CD4-positive, CD25-positive, alpha-beta regulatory T cell (primary cell): ENCODE data around the gene ARL14EP. TPM values are rescaled to one million over a fixed set of nuclear protein-coding genes. Genes with fewer than 3 reads are reported as not detected.

Experiments used
- ATAC-seq, 2 donors: fragments of 150-1000 bp; cut with Tn5 transposase; one replicate each; pipeline ENCODE4 v1.10.0; 2021; ENCODE audit warnings: low read depth in 2 of 2, moderate number of reproducible peaks in 2 of 2, moderate library complexity in 1 of 2
- DNase-seq, 3 donors: peaks; one replicate each; pipeline versions ENCODE4 v3.0.0 to v3.0.0-alpha.2; 2012 to 2022; ENCODE audit warnings: mixed read lengths in 1 of 3
- H3K27ac ChIP-seq: one replicate; pipeline ENCODE4 v1.7.0; 2013; ENCODE audit warnings: mild to moderate bottlenecking, low read length; ENCODE audit not compliant: insufficient read depth, poor library complexity, severe bottlenecking
- H3K27me3 ChIP-seq: one replicate; pipeline ENCODE4 v1.7.0; 2013; ENCODE audit warnings: low read length; ENCODE audit not compliant: control insufficient read depth, insufficient read depth
- H3K36me3 ChIP-seq: one replicate; pipeline ENCODE4 v1.7.0; 2013; ENCODE audit warnings: mild to moderate bottlenecking, low read length, moderate library complexity; ENCODE audit not compliant: control insufficient read depth, insufficient read depth
- H3K4me1 ChIP-seq: 2 replicates; pipeline ENCODE4 v1.7.0; 2013; ENCODE audit warnings: mild to moderate bottlenecking, low read length; ENCODE audit not compliant: insufficient read depth, control insufficient read depth, poor library complexity, severe bottlenecking
- H3K4me3 ChIP-seq: one replicate; pipeline ENCODE4 v1.7.0; 2013; ENCODE audit warnings: low read depth, mild to moderate bottlenecking, low read length, moderate library complexity
- H3K9me3 ChIP-seq, 2 experiments: 1 replicate in 1 of 2; 2 replicates in 1 of 2; pipeline ENCODE4 v1.7.0; 2013; ENCODE audit warnings: low read length in 2 of 2, mild to moderate bottlenecking in 1 of 2, moderate library complexity in 1 of 2; ENCODE audit not compliant: control insufficient read depth in 2 of 2
- H3K27ac Mint-ChIP-seq, 3 donors: one replicate each; pipeline ENCODE4 v1.8.0; 2020 to 2022; ENCODE audit warnings: mild to moderate bottlenecking in 3 of 3, mixed read lengths in 3 of 3, moderate library complexity in 2 of 3
- H3K27me3 Mint-ChIP-seq: one replicate; pipeline ENCODE4 v1.8.0; 2022; ENCODE audit warnings: mild to moderate bottlenecking, mixed read lengths
- H3K36me3 Mint-ChIP-seq: one replicate; pipeline ENCODE4 v1.8.0; 2020; ENCODE audit warnings: mixed read lengths
- H3K4me1 Mint-ChIP-seq, 4 donors: one replicate each; pipeline ENCODE4 v1.8.0; 2020 to 2022; ENCODE audit warnings: mixed read lengths in 4 of 4, mild to moderate bottlenecking in 1 of 4
- H3K4me3 Mint-ChIP-seq, 4 donors: one replicate each; pipeline ENCODE4 v1.8.0; 2020 to 2022; ENCODE audit warnings: mild to moderate bottlenecking in 4 of 4, mixed read lengths in 4 of 4, moderate library complexity in 3 of 4
- H3K9me3 Mint-ChIP-seq, 7 donors: one replicate each; pipeline ENCODE4 v1.8.0; 2020 to 2022; ENCODE audit warnings: mixed read lengths in 7 of 7, mild to moderate bottlenecking in 3 of 7, moderate library complexity in 2 of 7
- polyA plus RNA-seq, 4 donors: library from polyadenylated mRNA; unstranded; fragments of 300-500 nt; fragmentation: Illumina TruSeq; gene quantifications; one replicate each; pipeline ENCODE4 v1.2.3, GENCODE V29; 2021
- total RNA-seq: library from RNA; stranded (reverse); gene quantifications from one replicate; pipeline ENCODE4 v1.2.3, GENCODE V29; 2022

ARL14EP gene
- total and polyA plus RNA-seq, 5 donors from 2014 or later = 23.3 to 82.1 (median 60.5) TPM

GRCh38 chr11:30314625-30315024, 8.3 kb upstream of the ARL14EP start:
- Mint-ChIP-seq H3K4me3 (no peak overlapping the region), H3K27ac (no peak overlapping the region), H3K4me1 (peaks cover 0 to 7% (median 0%) of the 10 kb centered on the region in 4 donors), H3K9me3 (peaks cover 0 to 8% (median 2%) of the 10 kb centered on the region in 7 donors), H3K27me3 (peaks cover 29% of the 10 kb centered on the region), H3K36me3 (no peaks in the 10 kb centered on the region)
- Histone ChIP-seq H3K4me3 (no peak overlapping the region), H3K27ac (no peak overlapping the region), H3K9me3 (peaks cover 0 to 2% of the 10 kb centered on the region in 2 experiments), H3K4me1 (no peaks in the 10 kb centered on the region), H3K36me3 (no peaks in the 10 kb centered on the region), H3K27me3 (peaks cover 20% of the 10 kb centered on the region)
- ATAC-seq = no peak
- DNase-seq = no peak

DNA sequence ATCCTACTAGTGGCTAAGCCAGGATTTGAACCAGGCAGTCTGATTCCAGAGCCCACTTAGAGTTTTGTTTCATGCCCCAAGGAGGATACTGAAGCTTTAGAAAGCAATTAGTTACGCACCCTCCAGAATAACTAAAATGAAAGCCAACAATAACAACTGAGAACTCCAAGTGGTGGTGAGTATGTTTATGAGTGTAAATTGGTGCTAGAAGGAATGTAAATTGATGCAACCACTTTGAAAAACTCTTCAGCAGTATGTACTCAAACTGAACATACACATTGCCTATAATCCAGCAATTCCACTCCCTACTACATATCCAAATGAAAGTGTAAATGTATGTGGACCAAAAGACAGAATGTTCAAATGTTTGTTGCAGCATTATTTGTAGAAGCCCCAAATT, 6.7 kb upstream of the ARL14EP start:
- DNase-seq (no peak), ATAC-seq (no peak)
- Mint-ChIP-seq H3K36me3 (no peaks in the 10 kb centered on the region), H3K27me3 (peaks cover 30% of the 10 kb centered on the region), H3K9me3 (peaks cover 0 to 4% (median 1%) of the 10 kb centered on the region in 7 donors), H3K27ac (no peak overlapping the region), H3K4me3 (no peak overlapping the region), H3K4me1 (peaks cover 0 to 7% (median 0%) of the 10 kb centered on the region in 4 donors)
- no peak overlapping the region for H3K27ac ChIP-seq
- peaks cover 14% of the 10 kb centered on the region for H3K27me3 ChIP-seq
- H3K4me1 ChIP-seq = no peaks in the 10 kb centered on the region
- H3K9me3 ChIP-seq = peaks cover 0 to under 1% of the 10 kb centered on the region in 2 experiments
- no peaks in the 10 kb centered on the region for H3K36me3 ChIP-seq
- H3K4me3 ChIP-seq = no peak overlapping the region

- Histone ChIP-seq H3K27me3 (peaks cover 14% of the 10 kb centered on the region), H3K27ac (no peak overlapping the region), H3K4me1 (no peaks in the 10 kb centered on the region), H3K9me3 (no peaks in the 10 kb centered on the region), H3K4me3 (no peak overlapping the region), H3K36me3 (no peaks in the 10 kb centered on the region)
- H3K27ac Mint-ChIP-seq = no peak overlapping the region
- no peak overlapping the region for H3K4me3 Mint-ChIP-seq
- no peaks in the 10 kb centered on the region for H3K36me3 Mint-ChIP-seq
- no peak for DNase-seq
- H3K4me1 Mint-ChIP-seq = peaks cover 0 to 8% (median 1%) of the 10 kb centered on the region in 4 donors
- no peak for ATAC-seq
- peaks cover 0 to 4% (median 0%) of the 10 kb centered on the region in 7 donors for H3K9me3 Mint-ChIP-seq
- peaks cover 30% of the 10 kb centered on the region for H3K27me3 Mint-ChIP-seq
These were observed 5.9 kb upstream of the ARL14EP start for GRCh38 chr11:30317030-30317429.

DNA sequence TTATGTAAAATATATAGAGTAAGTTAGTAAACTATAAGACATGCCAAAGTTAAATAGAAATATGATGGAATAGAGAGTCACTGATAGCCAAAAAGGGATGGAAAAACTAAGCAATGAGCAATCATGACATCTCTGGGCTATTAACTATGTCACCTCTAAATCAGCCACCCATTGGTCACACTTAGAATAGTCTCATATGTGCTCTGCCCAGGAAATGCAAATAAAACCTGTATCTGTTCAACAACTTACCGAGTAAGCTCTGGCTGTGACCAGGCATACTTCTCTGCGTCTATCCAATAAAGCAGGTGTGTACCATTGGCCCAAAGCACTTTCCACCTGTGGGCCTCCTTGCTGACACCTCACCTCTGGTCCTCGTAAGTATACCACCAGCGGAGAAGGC, 1.6 kb upstream of the ARL14EP start:
- Histone ChIP-seq H3K4me3 (no peak overlapping the region), H3K36me3 (no peaks in the 10 kb centered on the region), H3K27ac (no peak overlapping the region), H3K9me3 (no peaks in the 10 kb centered on the region), H3K4me1 (peaks cover 34% of the 10 kb centered on the region), H3K27me3 (peaks cover 10% of the 10 kb centered on the region)
- H3K4me1 Mint-ChIP-seq = peaks cover 15 to 44% (median 31%) of the 10 kb centered on the region in 4 donors
- no peak for ATAC-seq
- DNase-seq = no peak
- H3K27ac Mint-ChIP-seq = no peak overlapping the region
- peaks cover 2% of the 10 kb centered on the region for H3K36me3 Mint-ChIP-seq
- H3K9me3 Mint-ChIP-seq = peaks cover 0 to 5% (median 0%) of the 10 kb centered on the region in 7 donors
- H3K27me3 Mint-ChIP-seq = peaks cover 16% of the 10 kb centered on the region
- peak overlapping the region in 1 of 4 donors; percentile 27 for H3K4me3 Mint-ChIP-seq

DNA sequence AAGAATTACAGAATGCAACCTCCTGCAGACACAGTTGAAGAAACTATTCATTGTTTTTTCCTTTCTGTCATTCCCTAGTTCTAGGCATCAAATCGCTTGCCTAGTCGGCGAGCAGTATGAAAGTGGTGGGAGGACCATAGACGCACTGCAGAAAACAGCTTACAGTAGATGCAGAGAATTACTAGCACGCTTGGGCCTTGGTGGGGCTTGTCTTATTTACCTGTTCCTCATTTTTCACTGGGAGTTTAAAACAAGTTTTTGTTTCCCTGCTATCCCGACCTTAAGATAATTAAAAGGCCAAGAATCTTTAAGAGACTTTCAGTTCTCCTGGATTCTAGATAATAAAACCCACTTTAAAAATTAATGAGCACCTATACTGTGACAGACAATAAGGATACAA, 713 bp upstream of the ARL14EP start:
- peak overlapping the region in 2 of 3 donors; percentile 98 to 99 for H3K27ac Mint-ChIP-seq
- peaks cover 0 to 5% (median 0%) of the 10 kb centered on the region in 7 donors for H3K9me3 Mint-ChIP-seq
- no peaks in the 10 kb centered on the region for H3K36me3 ChIP-seq
- H3K36me3 Mint-ChIP-seq = peaks cover 4% of the 10 kb centered on the region
- DNase-seq (no peak), ATAC-seq (no peak)
- peak overlapping the region; percentile 92 to 100 (median 99) for H3K4me3 Mint-ChIP-seq
- H3K4me1 Mint-ChIP-seq = peaks cover 18 to 52% (median 38%) of the 10 kb centered on the region in 4 donors
- peak overlapping the region; percentile 95 for H3K4me3 ChIP-seq
- peaks cover 43% of the 10 kb centered on the region for H3K4me1 ChIP-seq
- H3K27me3 ChIP-seq = peaks cover 10% of the 10 kb centered on the region
- H3K27me3 Mint-ChIP-seq = peaks cover 12% of the 10 kb centered on the region
- H3K27ac ChIP-seq = peak overlapping the region; percentile 89
- no peaks in the 10 kb centered on the region for H3K9me3 ChIP-seq

- Histone ChIP-seq H3K27ac (peak overlapping the region; percentile 45), H3K36me3 (peaks cover 8% of the 10 kb centered on the region), H3K27me3 (no peaks in the 10 kb centered on the region), H3K9me3 (no peaks in the 10 kb centered on the region), H3K4me1 (peaks cover 52% of the 10 kb centered on the region), H3K4me3 (peak overlapping the region; percentile 95)
- DNase-seq = no peak
- H3K9me3 Mint-ChIP-seq = peaks cover 0 to 2% (median 0%) of the 10 kb centered on the region in 7 donors
- peak overlapping the region; percentile 52 to 60 (median 54) for H3K27ac Mint-ChIP-seq
- H3K4me3 Mint-ChIP-seq = peak overlapping the region; percentile 7 to 89 (median 62)
- H3K27me3 Mint-ChIP-seq = no peaks in the 10 kb centered on the region
- H3K36me3 Mint-ChIP-seq = peaks cover 8% of the 10 kb centered on the region
- no peak for ATAC-seq
- peaks cover 27 to 84% (median 60%) of the 10 kb centered on the region in 4 donors for H3K4me1 Mint-ChIP-seq
These were observed 3.3 kb downstream of the ARL14EP start for GRCh38 chr11:30326114-30326778.

DNA sequence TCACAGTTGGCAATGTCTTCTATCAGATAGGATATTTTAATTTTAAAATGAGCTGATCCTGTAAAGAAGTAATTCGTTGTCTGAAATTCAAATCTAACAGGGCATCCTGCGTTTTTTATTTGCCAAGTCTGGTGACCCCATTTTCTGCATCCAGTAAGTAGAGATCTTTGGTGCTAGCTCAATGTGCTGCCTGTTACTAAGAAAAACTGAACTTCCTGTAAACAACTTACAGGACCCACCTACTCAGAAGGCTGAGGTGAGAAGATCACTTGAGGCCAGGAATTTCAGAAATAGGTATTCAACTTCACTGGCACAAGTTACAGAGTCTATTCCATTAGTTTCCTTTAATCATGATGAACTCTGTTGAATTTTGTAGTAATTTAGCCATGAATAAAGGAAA, 4.0 kb downstream of the ARL14EP start:
- ATAC-seq = no peak
- peaks cover 27 to 85% (median 63%) of the 10 kb centered on the region in 4 donors for H3K4me1 Mint-ChIP-seq

More for the DNA sequence above, 4.0 kb downstream of the ARL14EP start:
- no peaks in the 10 kb centered on the region for H3K9me3 ChIP-seq
- no peaks in the 10 kb centered on the region for H3K27me3 ChIP-seq
- H3K27ac Mint-ChIP-seq = peak overlapping the region; percentile 52 to 60 (median 54)
- H3K27me3 Mint-ChIP-seq = no peaks in the 10 kb centered on the region
- peaks cover 0 to 2% (median 0%) of the 10 kb centered on the region in 7 donors for H3K9me3 Mint-ChIP-seq
- DNase-seq = peak in 1 of 3 donors; percentile 63
- peaks cover 52% of the 10 kb centered on the region for H3K4me1 ChIP-seq
- H3K27ac ChIP-seq = peak overlapping the region; percentile 45
- H3K36me3 Mint-ChIP-seq = peaks cover 8% of the 10 kb centered on the region
- peak overlapping the region; percentile 95 for H3K4me3 ChIP-seq
- H3K4me3 Mint-ChIP-seq = peak overlapping the region; percentile 7 to 89 (median 62)
- peaks cover 15% of the 10 kb centered on the region for H3K36me3 ChIP-seq
